Measurements from ENCODE around the gene RUNX1. TPM values are rescaled to one million over a fixed set of nuclear protein-coding genes. Genes with fewer than 3 reads are reported as not detected.

The RUNX1 gene
- total RNA-seq, 1 donor from 2014 or later, result 62.1 TPM

- H3K9me3 ChIP-seq, result no peaks in the 10 kb centered on the region
- H3K36me3 ChIP-seq, result no peaks in the 10 kb centered on the region
- H3K27me3 ChIP-seq, result no peaks in the 10 kb centered on the region
- intact Hi-C loops (cut with DNase I), result no loop called here
- no peaks in the 10 kb centered on the region for H3K4me1 ChIP-seq
- no peak overlapping the region for H3K27ac ChIP-seq
- TF ChIP-seq POLR2A (IDR thresholded peaks at IDR 0.05), result no peak
- TF ChIP-seq POLR2AphosphoS5 (IDR thresholded peaks at IDR 0.05; ENCODE audit: insufficient read depth in 1 of 2, low read depth in 1 of 2), result no peak
- TF ChIP-seq CTCF (IDR thresholded peaks at IDR 0.05), result no peak
- no peak overlapping the region for H3K4me3 ChIP-seq
- DNase-seq (ENCODE audit: extremely low spot score in 2 of 2), result peak in 1 of 2 donors; percentile 20
These were observed 284.3 kb downstream of the RUNX1 start for GRCh38 chr21:34764715-34765284.

GRCh38 chr21:34762786-34763185 lies 286.3 kb downstream of the RUNX1 start:
- Histone ChIP-seq H3K4me1 (no peaks in the 10 kb centered on the region), H3K27ac (no peak overlapping the region), H3K9me3 (no peaks in the 10 kb centered on the region), H3K36me3 (no peaks in the 10 kb centered on the region), H3K4me3 (no peak overlapping the region), H3K27me3 (no peaks in the 10 kb centered on the region)
- TF ChIP-seq POLR2A (IDR thresholded peaks at IDR 0.05) (no peak), POLR2AphosphoS5 (IDR thresholded peaks at IDR 0.05; ENCODE audit: insufficient read depth in 1 of 2, low read depth in 1 of 2) (no peak), CTCF (IDR thresholded peaks at IDR 0.05) (no peak)
- intact Hi-C loops (cut with DNase I), result no loop called here
- DNase-seq (ENCODE audit: extremely low spot score in 2 of 2), result no peak

GRCh38 chr21:34761758-34762330 lies 287.3 kb downstream of the RUNX1 start:
- no peaks in the 10 kb centered on the region for H3K4me1 ChIP-seq
- no peak overlapping the region for H3K4me3 ChIP-seq
- DNase-seq (ENCODE audit: extremely low spot score in 2 of 2), result peak; percentile 40 to 47
- no peaks in the 10 kb centered on the region for H3K27me3 ChIP-seq
- no peak overlapping the region for H3K27ac ChIP-seq
- intact Hi-C loops (cut with DNase I), result no loop called here
- H3K9me3 ChIP-seq, result no peaks in the 10 kb centered on the region
- H3K36me3 ChIP-seq, result no peaks in the 10 kb centered on the region
- TF ChIP-seq POLR2A (IDR thresholded peaks at IDR 0.05) (no peak), CTCF (IDR thresholded peaks at IDR 0.05) (no peak), POLR2AphosphoS5 (IDR thresholded peaks at IDR 0.05; ENCODE audit: insufficient read depth in 1 of 2, low read depth in 1 of 2) (no peak)

GRCh38 chr21:34754690-34755647 lies 294.1 kb downstream of the RUNX1 start:
- Histone ChIP-seq H3K4me1 (no peaks in the 10 kb centered on the region), H3K4me3 (no peak overlapping the region), H3K9me3 (no peaks in the 10 kb centered on the region), H3K36me3 (no peaks in the 10 kb centered on the region), H3K27me3 (no peaks in the 10 kb centered on the region), H3K27ac (no peak overlapping the region)
- TF ChIP-seq POLR2A (IDR thresholded peaks at IDR 0.05), result no peak
- no peak for TF ChIP-seq POLR2AphosphoS5 (IDR thresholded peaks at IDR 0.05; ENCODE audit: insufficient read depth in 1 of 2, low read depth in 1 of 2)
- TF ChIP-seq CTCF (IDR thresholded peaks at IDR 0.05), result no peak
- intact Hi-C loops (cut with DNase I), result no loop called here
- peak in 1 of 2 donors; percentile 56 for DNase-seq (ENCODE audit: extremely low spot score in 2 of 2)

Measured in vagina (tissue), 2 donors.